Testis (tissue), 3 donors: ENCODE data around the gene BPIFA1. TPM values are rescaled to one million over a fixed set of nuclear protein-coding genes. Genes with fewer than 3 reads are reported as not detected.

Experiments
- DNase-seq: peaks from one replicate; pipeline ENCODE4 v3.0.0-alpha.2; 2019
- H3K27ac ChIP-seq, 2 donors: fragments of 200-600 bp; sonication (generic); one replicate each; pipeline ENCODE4 v1.5.1; 2019
- H3K27me3 ChIP-seq: fragments of 200-600 bp; sonication (generic); one replicate; pipeline ENCODE4 v1.5.1; 2019
- H3K36me3 ChIP-seq: fragments of 200-600 bp; sonication (generic); one replicate; pipeline ENCODE4 v1.5.1; 2017; ENCODE audit warnings: low read depth; ENCODE audit errors: missing control alignments
- H3K4me1 ChIP-seq: fragments of 200-600 bp; sonication (generic); one replicate; pipeline ENCODE4 v1.5.1; 2019
- H3K4me3 ChIP-seq, 2 donors: fragments of 200-600 bp; sonication (generic); one replicate each; pipeline ENCODE4 v1.5.1; 2017 to 2019
- H3K9me3 ChIP-seq: fragments of 200-600 bp; sonication (generic); one replicate; pipeline ENCODE4 v1.5.1; 2017
- POLR2A ChIP-seq: fragments of 450-650 bp; IDR thresholded peaks from one replicate; pipeline ENCODE4 v1.6.1; 2017; ENCODE audit warnings: antibody characterized with exemption, mild to moderate bottlenecking, moderate library complexity
- WGBS, 2 donors: methylation state at CpG; one replicate each; pipeline ENCODE4 v1.1.5; 2018; 5-methylcytosine and 5-hydroxymethylcytosine counted together
- intact Hi-C: fragments of 100-400 bp; cut with DNase I; formaldehyde crosslinking; loops from one replicate; pipeline ENCODE4 v1.15.1; 2023; ENCODE audit warnings: low total_unique reads
- polyA plus RNA-seq: library from polyadenylated mRNA; stranded (reverse); fragments of 350-450 nt; fragmentation: Illumina TruSeq; extraction: RNeasy Lipid Tissue Mini Kit (QIAGEN cat#74804); gene quantifications from one replicate; pipeline ENCODE4 v1.2.3, GENCODE V29; 2014; ENCODE audit warnings: low read depth, low replicate concordance; ENCODE audit not compliant: insufficient read depth
- total RNA-seq, 2 donors: library from RNA; depleted of rRNA; stranded (reverse); fragments of >200 nt; gene quantifications; one replicate each; pipeline ENCODE4 v1.2.3, GENCODE V29; 2016
- TF ChIP-seq, protein P1 (sequence below), 3 experiments: fragments of 450-650 bp in 2 of 3; fragments of 200-600 bp in 1 of 3; sonication (generic) in 1 of 3; IDR thresholded peaks; one replicate each; pipeline ENCODE4 v1.5.1; 2016 to 2019; ENCODE audit warnings: antibody characterized with exemption in 3 of 3, mild to moderate bottlenecking in 2 of 3, moderate library complexity in 1 of 3

The BPIFA1 gene
- total and polyA plus RNA-seq, 3 donors from 2014 or later, result 1.6 TPM; not detected in 2

GRCh38 chr20:33280775-33281174, 45.0 kb downstream of the BPIFA1 start:
- no peaks in the 10 kb centered on the region for H3K36me3 ChIP-seq
- 91 to 92% methylated on average over 7 of the region's 7 CpGs for WGBS, 2 donors
- no peaks in the 10 kb centered on the region for H3K9me3 ChIP-seq
- H3K27ac ChIP-seq, result no peak overlapping the region
- intact Hi-C loops, result no loop called here
- no peak overlapping the region for H3K4me3 ChIP-seq
- H3K27me3 ChIP-seq, result no peaks in the 10 kb centered on the region
- TF ChIP-seq POLR2A, result no peak
- TF ChIP-seq, protein P1, sequence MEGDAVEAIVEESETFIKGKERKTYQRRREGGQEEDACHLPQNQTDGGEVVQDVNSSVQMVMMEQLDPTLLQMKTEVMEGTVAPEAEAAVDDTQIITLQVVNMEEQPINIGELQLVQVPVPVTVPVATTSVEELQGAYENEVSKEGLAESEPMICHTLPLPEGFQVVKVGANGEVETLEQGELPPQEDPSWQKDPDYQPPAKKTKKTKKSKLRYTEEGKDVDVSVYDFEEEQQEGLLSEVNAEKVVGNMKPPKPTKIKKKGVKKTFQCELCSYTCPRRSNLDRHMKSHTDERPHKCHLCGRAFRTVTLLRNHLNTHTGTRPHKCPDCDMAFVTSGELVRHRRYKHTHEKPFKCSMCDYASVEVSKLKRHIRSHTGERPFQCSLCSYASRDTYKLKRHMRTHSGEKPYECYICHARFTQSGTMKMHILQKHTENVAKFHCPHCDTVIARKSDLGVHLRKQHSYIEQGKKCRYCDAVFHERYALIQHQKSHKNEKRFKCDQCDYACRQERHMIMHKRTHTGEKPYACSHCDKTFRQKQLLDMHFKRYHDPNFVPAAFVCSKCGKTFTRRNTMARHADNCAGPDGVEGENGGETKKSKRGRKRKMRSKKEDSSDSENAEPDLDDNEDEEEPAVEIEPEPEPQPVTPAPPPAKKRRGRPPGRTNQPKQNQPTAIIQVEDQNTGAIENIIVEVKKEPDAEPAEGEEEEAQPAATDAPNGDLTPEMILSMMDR (IDR thresholded peaks at IDR 0.05), result no peak
- no peak for DNase-seq
- H3K4me1 ChIP-seq, result no peaks in the 10 kb centered on the region

GRCh38 chr20:33281550-33282146, 45.9 kb downstream of the BPIFA1 start:
- Histone ChIP-seq H3K4me3 (no peak overlapping the region), H3K27ac (no peak overlapping the region), H3K36me3 (no peaks in the 10 kb centered on the region), H3K27me3 (no peaks in the 10 kb centered on the region), H3K4me1 (no peaks in the 10 kb centered on the region), H3K9me3 (no peaks in the 10 kb centered on the region)
- intact Hi-C loops, result no loop called here
- WGBS, 2 donors, result 71 to 77% methylated on average over 6 to 11 of the region's 11 CpGs
- TF ChIP-seq, protein P1 (IDR thresholded peaks at IDR 0.05), result no peak
- no peak for TF ChIP-seq POLR2A
- DNase-seq, result no peak

GRCh38 chr20:33282196-33282934, 46.6 kb downstream of the BPIFA1 start:
- Histone ChIP-seq H3K27ac (no peak overlapping the region), H3K4me3 (no peak overlapping the region), H3K36me3 (no peaks in the 10 kb centered on the region), H3K4me1 (no peaks in the 10 kb centered on the region), H3K27me3 (no peaks in the 10 kb centered on the region), H3K9me3 (no peaks in the 10 kb centered on the region)
- no peak for DNase-seq
- intact Hi-C loops, result no loop called here
- 89 to 94% methylated on average over 6 to 8 of the region's 8 CpGs for WGBS, 2 donors
- TF ChIP-seq, protein P1 (IDR thresholded peaks at IDR 0.05), result no peak
- TF ChIP-seq POLR2A, result no peak

DNA sequence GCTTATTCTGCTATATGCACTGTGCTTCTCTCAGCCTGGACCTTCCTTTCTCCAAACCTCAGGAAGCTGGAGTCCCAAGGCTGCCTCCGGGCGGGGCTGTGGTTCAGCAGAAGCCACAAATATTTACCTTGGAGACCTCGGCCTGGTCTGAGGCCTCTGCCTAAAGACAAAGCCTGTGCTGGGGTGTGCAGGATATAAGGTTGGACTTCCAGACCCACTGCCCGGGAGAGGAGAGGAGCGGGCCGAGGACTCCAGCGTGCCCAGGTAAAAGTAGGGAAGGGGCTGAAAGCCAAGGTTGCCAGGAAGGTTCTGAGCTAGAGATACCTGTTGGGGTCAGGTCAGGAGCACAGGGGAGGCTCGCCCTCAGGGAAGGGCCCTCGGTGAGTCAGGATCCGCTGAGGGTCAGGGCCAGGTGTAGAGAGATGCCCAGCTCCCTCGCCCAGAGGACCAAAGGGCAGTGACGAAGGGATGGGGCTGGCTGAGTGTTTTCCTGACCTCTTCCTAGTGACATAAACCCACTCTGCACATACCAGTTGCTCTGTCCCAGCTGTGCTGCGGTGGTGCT, 47.3 kb downstream of the BPIFA1 start, which contains the start of gene BPIFB1:
Gene BPIFB1 (plus strand): TSS at position 224 of the 565 bp plus-strand sequence. CDS start 2,860 bp downstream, outside the sequence.
- no peak for DNase-seq
- Histone ChIP-seq H3K4me3 (no peak within 1 kb of the TSS), H3K27me3 (no peaks in the 10 kb centered on the region), H3K27ac (no peak within 1 kb of the TSS), H3K4me1 (no peaks in the 10 kb centered on the region), H3K36me3 (no peaks in the 10 kb centered on the region), H3K9me3 (no peaks in the 10 kb centered on the region)
- 84 to 92% methylated on average over 13 of the region's 13 CpGs for WGBS, 2 donors
- TF ChIP-seq POLR2A, result no peak
- TF ChIP-seq, protein P1 (IDR thresholded peaks at IDR 0.05), result no peak
- intact Hi-C loops, result no loop called here
